HG02938 (cell line): Measurements from ENCODE around the gene LCE7A.

Experiments used
- ATAC-seq: cut with Tn5 transposase; IDR thresholded peaks from one replicate; pipeline ENCODE4 v1.9.1; 2021; ENCODE audit warnings: mild to moderate bottlenecking, moderate library complexity; ENCODE audit not compliant: unreplicated experiment

Gene LCE7A, protein sequence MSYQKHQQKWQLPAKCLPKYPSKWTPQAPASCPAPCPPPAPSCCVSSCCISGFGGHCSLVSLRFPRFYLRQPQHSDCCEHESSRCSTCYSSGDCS

DNA sequence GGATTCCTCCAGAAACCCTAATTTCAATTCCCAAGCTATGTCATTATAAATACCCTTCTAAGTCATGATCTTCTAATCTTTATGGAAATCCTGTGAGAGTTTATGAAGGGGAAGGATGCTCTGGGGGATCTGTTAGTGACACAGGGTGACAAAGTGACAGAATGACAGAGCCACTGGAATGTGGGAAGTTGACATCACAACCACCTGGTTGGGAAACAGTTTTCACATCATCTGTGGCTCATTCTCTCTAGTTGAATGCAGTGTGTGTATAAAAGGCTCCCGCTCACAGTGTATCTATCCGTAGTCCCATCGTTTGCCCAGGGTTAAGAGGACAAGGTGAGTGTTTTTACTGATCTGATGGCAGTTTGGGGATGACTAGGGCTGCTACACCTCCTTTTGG, at the start of gene LCE7A:
Gene LCE7A (plus strand): TSS at position 301 of the 400 bp plus-strand sequence. CDS start 702 bp downstream, outside the sequence.
- no peak for ATAC-seq

DNA sequence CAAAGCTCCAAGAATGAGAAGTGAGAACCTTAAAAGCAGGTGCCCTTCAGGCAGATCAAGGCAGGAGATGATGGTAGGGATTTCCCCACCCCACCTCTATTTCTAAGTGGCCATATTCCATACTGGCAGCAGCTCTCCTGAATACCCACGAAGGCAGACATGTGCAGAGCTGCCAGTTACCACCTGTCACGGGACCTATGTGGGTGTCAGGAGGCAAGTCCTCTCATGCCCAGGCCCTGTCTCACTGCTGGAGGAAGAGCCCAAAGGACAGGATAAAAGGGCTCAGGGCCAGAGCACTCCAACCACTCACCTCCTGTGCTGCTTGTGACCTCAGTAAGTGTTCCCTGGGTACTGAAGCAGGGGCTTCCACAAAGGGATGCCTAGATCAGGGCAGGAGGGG, 48.7 kb upstream of the LCE7A start:
- ATAC-seq: no peak

DNA sequence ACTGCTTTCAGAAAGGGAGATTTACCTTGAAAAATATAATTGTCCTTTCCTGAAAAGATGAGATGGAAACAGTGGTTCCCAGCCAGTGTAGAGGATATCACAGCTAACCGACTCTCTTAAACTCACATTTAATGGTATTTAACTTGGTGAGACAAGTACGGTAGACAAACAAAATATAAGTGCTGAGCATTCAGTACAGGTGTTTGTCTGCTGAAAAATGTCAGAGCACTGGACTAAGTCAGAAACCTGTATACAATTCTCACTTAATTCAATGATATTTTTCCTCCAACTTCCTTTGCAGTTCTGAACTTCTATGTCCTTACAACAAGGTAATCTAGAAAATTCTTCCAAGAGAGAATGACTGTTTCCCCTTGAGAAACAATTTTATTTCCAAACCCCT, 48.1 kb upstream of the LCE7A start, which contains the start of gene LCE1B:
Gene LCE1B (plus strand): TSS at position 301 of the 400 bp plus-strand sequence. CDS start 476 bp downstream, outside the sequence.
- ATAC-seq: no peak

DNA sequence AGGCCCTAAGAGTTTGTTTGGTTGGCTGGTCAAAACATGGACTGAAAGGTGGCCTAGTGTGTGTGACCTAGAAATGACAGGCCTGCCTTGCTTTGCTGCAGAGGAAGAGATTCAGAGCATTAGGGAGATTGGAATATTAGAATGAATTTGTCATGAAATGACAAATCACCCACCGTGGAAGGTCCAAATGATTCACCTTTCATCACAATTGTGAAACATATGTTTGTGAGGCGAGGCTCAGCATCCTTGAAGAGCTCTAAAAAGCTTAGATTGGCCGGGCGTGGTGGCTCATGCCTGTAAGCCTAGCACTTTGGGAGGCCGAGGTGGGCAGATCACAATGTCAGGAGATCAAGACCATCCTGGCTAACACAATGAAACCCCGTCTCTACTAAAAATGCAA, 42.5 kb upstream of the LCE7A start:
- no peak for ATAC-seq

DNA sequence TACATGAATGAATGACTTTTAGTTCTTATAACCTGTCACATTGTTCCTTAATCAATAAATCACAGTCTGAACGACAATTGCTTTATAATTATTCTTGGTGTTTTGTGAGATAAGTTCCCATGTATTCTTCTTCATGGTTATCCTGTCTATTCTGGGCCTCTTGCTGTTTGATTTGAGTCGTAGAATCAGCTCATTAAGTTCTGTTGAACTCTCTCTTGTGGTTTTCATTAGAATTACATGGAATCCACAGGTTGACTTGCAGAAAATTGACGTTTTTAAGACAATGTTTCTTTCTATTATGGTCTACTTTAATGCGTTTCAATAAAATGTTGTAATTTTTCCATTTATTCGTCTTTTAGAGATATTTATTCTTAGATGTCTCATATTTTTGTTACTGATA, 36.5 kb upstream of the LCE7A start:
- no peak for ATAC-seq

DNA sequence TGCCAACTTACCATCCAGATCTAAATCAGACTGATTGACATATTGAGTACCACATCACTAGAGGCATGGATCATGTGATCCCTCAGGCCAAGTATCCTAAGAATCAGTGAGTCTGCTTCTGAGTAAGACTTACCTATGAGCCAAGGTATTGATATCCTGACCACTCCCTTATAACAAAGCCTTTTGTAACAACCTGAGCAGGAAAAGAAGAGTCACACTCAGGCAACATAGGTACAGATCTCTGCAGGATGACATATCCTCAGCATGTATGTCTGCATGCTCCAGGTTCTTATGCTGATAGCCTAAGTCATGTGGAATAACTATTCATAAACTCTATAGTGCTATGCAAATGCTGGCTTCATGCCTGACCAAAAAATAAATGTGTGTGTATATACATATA, 34.8 kb upstream of the LCE7A start:
- ATAC-seq: no peak

DNA sequence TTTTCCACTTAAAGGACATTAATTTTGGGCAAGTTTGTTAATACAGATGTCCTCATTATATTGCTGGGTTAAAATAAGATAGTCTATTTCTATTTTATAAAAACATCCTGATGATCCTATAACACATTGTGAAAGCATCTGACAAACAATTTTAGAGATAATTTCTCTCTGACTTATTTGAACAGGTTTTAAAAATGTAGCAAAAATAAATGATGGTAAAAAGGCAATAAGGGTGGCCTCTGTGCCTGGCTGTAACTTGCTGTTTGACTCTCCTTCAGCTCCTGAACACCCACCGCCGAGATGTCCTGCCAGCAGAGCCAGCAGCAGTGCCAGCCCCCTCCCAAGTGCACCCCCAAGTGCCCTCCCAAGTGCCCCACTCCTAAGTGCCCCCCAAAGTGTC, 32.6 kb upstream of the LCE7A start, which contains the start of gene LCE1A:
Gene LCE1A (plus strand): TSS at position 301 of the 400 bp plus-strand sequence. CDS start 0 bp downstream, at position 301.
- ATAC-seq: no peak

DNA sequence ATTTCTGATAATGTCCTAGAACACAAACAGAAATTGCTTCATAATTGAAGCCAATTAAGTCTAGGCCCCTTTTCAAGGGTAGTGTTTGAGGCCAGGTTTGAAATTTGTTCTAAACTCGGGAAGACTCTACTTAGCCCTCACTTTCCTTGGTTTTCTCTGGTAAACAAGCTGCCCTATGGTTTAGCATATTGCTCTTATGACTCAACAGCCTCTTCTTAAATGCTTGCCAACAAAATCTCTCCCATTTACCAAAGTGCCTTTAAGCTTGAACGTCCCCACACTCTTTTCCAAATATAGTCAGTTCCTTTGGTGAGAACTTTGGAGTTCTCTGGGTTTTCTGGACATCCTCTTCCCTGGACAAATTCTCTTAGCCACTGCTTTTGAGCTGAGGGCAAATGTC, 22.9 kb upstream of the LCE7A start:
- no peak for ATAC-seq

DNA sequence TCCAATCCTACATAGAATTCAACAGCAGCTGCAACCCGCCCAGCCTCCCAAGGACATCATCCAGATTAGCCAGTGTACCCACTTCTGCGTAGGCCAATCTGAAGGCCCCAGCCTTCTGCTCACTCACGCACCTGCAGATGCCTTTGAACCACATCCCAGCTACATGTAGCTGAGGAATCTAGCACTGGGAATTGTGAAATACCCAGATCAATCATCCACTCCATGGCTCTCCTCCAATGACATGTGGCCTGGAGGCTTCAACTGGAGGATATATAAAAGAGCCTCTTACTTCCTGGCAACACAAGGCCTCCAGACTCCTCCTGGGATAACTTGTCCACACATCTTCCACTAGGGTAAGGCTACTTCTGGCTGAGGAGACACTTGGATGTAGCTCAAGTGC, 17.2 kb upstream of the LCE7A start, which contains the start of gene LCE6A:
Gene LCE6A (plus strand): TSS at position 301 of the 400 bp plus-strand sequence. CDS start 665 bp downstream, outside the sequence.
- ATAC-seq: no peak

DNA sequence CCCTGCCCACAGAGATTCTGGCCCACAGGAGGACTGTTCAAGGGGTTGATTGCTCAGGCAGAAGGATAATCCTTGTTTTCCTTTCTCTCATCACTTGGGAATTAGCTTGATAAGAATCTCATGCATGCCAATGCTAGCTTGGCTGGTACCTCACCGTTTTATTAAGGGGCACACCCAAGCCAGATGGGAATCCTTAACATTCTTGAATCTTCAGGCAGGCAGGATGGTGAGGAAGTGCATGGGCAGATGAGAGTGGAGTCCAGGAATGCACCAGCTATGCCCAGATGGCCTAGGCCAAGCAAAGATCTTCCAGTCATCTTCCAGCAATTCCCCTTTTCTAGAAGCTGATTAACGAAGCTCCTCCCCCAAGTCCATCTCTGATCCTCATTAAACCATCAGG, 4.1 kb upstream of the LCE7A start:
- ATAC-seq: no peak

DNA sequence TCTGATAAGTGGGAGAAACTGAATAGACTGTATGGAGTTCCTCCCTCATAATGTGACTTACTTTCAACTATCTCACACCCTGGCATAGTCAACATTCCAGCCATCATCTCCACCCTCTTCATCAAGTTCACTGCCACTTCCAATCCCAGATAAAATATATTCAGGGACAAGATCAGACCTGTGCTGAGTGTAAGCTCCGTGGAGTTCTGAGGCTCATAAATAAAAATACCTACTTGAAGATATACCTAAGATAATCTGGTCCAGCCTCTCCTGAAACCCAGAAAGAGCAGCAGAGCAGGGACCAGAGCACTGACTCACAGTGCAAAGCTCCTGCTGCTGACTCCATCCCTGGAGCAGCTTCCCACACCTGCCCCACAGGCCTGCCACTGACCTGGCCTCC, 1.7 kb upstream of the LCE7A start:
- ATAC-seq: no peak

DNA sequence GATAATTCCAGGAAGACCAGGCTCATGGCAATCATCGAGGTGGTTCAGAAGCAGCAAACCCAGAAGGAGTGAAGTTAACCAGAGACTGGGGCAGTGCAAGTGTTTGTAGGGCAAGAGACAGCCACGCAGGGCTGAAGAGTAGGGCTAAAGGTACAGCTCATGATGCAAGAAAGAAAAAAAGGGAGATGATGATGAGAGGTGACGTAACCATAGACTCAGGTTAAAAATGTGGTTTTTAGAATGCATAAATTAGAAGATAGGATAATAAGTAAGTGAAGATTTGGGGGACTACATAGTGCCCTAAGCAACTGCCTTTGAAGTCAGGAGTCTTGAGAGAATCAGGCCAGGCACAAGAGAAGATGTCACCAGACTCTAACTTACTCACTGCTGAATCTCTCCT, 333 bp downstream of the LCE7A start:
- no peak for ATAC-seq

DNA sequence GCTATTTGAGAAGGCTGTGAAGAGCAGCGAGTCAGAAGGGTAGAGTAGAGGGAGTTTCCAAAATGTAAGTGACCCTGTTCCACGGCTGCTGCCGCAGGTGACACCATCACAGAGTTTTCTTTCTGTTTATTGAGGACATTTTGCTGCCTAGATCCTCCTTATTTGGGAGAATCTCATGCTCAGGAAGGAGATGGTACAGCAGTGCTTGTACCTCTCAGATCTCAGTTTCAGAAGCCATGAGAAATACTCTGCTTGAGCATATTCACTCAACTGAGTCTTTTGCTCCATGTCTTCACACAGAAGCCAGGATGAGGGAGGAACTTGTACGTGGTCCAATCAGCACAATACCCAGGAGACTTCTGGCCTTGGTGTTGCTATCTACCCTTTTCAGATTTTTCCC, 1.6 kb downstream of the LCE7A start:
- no peak for ATAC-seq

DNA sequence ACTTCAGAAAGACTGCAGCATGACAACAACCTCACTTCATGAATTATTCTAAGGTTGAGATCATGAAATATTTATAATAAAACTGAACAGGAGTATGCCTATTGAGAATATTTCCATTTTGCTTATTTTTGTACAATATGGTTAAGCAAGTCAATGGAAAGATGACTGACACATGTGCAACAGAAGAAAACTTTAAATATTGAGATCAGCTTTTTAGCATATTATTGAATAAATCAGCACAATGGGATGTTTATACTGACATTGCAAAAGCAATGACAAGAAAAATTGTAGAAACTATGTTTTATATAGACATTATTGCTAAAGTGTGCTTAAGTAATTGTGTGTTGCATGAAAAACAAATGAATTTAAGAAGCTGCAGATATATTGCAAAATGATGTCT, 4.6 kb downstream of the LCE7A start:
- no peak for ATAC-seq

DNA sequence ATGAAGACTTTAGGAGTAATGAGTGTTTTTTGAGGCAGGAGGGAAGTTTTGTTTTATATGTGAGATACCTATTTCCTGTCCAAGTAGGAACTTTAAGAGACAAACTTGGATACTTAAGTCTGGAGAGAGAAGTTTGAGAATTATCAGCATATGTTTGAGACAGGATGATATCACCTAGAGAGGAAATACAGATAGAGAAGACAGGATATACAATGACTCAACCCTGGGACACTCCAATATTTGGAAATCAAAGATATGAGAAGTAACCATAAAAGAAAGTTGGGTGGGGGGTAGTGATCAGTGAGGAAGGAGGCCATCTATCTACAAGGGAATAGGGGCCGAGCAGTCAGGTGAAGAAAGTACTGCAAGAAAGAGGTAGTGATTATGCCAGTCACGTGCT, 6.5 kb downstream of the LCE7A start:
- ATAC-seq: no peak

DNA sequence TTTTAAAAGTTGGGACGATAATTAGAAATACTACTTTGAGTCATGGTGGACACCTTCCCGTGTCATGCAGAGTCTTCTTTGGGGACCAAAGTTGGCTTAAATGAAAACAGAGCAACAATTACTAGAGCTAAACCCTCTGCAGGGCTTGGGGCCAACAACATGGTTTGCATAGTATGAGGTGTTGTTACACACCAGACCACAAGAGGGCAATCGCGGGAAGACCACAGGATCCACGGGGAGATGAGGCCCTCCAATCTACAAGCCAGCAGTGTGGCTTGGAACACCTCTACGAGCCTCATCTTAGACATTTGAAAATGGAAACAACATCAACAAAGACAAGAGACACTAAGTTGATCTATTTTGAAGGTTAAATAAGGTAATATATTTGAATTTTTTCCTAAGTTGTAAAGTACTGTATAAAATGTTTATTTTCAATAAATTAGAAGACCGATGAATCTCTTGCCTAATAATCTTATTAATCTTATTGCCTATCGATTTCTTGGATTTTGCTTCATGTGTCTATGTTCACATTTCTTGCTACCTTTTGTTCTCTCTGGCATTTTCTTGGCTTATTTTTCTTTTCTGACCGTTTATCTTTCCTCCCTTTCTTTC, 10.1 kb downstream of the LCE7A start:
- peak; percentile 65 for ATAC-seq

DNA sequence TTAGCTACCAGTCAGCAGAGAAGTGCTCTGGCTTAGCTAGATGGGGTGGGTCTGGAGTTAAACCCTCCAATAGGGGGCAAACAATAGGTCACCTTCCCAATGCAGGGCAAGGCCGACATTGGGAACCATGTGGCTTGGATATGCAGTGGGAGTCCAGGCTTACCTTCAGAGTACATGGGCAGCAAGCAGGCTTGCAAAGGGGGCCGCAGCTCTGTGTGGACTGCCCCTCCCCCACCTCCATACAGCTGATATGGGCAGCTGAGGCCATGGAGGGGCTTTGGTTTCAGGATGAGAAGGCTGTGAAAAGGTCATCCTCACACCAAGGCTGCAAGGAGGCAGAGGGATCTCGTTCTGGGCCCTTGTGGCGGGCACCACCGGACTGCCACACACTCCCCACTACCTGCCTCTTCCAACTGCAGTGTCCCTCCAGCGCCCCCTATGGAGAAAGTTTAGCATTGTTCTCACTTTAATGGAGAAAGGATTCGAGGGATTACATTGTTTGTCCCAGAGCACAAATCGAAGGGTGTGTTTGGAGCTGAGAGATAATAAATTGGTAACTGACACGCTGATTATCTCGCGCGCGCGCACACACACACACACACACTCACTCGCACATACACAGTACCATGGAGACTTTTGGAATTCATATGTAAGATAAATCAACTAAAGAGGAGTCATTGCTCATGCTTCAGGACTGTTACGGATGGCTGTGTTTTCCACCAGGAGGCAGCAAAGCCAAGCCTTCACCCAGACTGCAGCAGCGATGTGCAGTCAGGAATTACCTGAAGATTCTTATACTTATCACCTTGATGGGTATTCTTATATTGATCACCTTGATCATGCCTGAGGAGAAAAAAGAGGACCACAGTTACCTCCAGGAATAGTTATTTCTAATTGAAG, 11.3 kb downstream of the LCE7A start:
- no peak for ATAC-seq

DNA sequence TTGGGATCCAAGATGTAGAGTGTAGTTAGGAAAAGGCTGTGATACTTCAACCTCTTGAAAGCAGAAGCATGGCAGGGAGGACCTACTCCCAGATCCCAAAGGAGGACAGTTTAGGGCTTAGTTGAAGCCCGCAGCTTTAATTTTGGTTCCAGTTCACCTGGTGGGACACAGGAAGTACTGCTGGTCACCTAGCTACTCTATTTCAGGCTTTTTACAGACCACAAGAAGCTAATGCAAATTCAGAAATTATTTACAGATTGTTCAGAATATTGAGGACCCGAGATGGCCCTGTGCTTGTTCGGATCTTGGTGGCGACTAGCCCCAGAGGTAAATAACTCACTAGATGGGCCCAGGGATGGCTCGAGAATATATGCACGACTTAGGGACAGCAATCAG, 11.9 kb downstream of the LCE7A start:
- no peak for ATAC-seq

DNA sequence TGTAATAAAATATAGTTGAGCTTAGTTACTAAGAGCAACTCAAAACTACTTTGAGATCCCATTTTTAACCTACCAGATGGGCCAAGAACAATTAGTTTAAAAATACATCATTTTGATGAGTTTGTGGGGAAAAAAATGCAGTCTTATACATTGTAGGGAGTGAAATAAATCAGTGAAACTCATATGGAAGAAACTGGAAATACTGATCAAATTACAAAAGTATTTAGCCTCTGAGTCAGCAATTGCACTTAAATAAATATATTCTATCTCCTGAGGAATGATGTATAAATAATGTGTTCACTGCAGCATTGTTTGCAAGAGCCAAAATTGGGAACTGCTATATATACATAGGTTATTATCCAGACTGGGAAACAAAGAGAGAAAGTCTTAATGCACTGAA, 13.7 kb downstream of the LCE7A start:
- ATAC-seq: no peak

DNA sequence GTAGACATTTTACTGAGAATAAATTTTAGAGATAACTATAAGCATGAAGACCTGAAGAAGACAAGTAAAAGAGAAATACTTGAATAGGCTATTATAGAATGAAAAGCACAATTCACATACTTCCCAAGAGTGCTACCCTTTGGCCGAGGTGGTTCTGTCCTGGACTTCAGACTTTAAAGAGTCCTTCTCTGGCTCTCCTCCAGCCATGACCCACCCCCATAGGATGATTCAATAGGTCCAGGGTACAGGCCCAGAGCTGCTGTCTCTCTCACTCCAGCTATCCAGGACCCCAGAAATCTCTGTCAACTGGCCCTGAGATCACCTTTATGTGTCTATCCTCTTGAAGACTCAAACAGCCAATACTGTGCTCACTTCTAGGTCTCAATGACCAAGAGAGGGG, 17.0 kb downstream of the LCE7A start:
- no peak for ATAC-seq

DNA sequence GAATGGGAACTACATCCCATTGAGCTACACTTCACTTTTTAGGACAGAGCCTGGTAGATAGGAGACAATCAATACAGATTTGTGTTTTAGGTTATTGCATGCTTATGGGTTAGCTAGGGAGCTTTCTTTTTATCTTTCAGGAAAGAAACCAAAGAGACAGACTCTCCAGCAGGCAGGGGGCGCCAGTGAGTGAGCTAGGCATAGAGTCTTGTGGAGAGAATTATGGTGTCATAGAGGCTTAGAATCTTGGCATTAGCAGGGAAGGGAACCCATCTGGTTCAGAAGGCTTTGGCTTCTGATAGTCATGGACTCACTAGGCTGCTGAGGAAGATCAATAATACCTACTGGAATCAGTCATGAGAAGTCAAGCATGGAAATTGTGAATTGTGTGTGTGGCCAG, 18.2 kb downstream of the LCE7A start, which contains the start of gene SMCP:
Gene SMCP (plus strand): TSS at position 281 of the 400 bp plus-strand sequence. CDS start 6,101 bp downstream, outside the sequence.
- ATAC-seq: no peak
